Posterior vena cava (tissue), 2 donors: Measurements from ENCODE around the gene SCO1. TPM values are rescaled to one million over a fixed set of nuclear protein-coding genes. Genes with fewer than 3 reads are reported as not detected.

Experiments
- DNase-seq: peaks from one replicate; pipeline ENCODE4 v3.0.0-alpha.2; 2020; ENCODE audit warnings: low spot score
- intact Hi-C, 2 donors: fragments of 100-400 bp; cut with DNase I; formaldehyde crosslinking; loops; one replicate each; pipeline versions ENCODE4 v1.14.1 to v1.14.2; 2022 to 2023
- total RNA-seq, 2 donors: library from RNA; stranded (reverse); fragmentation: NEBNext Ultra II Directional; extraction: Animal tissue kit (Norgen Biotek cat#: 25700); gene quantifications; one replicate each; pipeline ENCODE4 v1.2.1, GENCODE V29; 2021
- donor health status: DM: yes; HTN: yes; CAD: no.
- donor health status: DM: yes; HTN: yes; CAD: no.

Gene SCO1
- total RNA-seq, 2 donors from 2014 or later = 21.7 to 25.8 TPM

DNA sequence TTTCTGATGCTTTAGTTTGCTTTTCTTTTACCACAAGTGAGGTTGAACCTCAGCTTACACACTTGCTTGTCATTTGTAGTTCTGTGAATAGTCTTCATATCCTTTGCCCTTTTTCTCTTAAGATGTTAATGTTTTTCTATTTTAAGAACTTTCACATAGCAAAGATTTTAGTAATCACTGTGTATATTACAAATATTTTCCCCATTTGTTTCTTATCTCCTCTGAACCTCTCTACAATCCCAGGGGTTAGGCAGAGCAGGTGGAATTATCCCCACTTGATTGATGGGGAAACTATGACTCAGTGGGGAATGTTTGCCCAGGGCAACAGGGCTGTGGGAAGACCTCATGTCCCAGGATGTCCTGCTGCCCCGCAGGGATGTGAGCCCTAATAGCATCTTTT, 28.6 kb downstream of the SCO1 start:
- DNase-seq = no peak
- intact Hi-C loops = no loop called here

DNA sequence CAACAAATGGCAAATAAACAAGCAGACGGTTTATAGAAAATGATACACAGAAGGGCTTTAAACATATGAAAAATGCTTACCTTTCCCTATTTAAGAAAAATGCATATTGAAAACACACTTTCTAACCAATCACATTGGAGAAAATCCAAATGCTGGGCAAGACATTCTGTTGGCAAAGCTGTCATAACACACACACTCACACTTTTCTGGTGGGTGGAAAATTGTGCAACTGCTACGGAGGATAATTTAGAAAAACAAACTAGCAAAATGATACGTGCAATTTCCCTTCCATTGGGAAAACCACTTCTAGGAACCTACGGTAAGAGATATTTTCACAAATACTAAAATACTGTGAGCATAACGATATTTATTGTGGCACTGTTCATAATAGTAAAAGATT, 30.4 kb downstream of the SCO1 start:
- intact Hi-C loops = no loop called here
- no peak for DNase-seq

DNA sequence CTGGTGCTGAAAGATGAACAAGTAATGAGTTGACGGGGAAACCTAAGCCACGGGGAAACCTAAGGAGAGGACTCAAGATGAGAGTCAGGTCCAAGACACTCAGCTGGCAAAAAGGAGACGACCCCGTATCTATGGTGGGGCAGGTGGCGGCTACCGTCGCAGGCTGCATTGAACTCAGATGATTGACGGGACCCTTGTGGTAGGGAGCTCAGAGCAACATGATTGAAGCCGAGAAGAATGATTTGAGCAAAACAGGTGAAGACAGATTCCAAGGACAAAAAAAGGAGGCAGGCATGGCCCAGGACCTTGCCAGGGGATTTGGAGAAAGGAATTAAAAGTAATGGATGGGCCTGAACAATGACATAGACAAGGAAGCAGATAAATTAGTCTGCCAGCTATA, 32.8 kb downstream of the SCO1 start:
- DNase-seq = no peak
- intact Hi-C loops = no loop called here

DNA sequence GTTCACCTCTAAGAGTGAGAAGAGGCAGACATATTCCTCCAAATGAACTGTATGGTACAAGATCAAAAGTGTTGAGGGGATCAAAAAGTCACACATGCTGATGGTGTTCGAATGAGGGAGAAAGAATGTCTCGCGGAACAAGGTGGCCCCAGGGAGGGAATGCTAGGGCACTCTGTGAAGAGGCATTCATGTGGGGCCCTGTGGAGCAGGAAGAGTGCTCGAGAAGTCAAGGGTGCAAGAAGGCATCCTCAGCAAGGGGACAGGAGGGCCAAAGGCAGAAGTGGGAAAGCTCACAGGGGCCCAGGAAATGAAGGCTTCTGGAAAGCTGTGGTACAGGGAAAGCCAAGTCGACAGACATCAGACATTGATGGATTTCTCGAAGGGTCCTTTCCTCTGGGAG, 34.1 kb downstream of the SCO1 start:
- intact Hi-C loops = no loop called here
- no peak for DNase-seq

DNA sequence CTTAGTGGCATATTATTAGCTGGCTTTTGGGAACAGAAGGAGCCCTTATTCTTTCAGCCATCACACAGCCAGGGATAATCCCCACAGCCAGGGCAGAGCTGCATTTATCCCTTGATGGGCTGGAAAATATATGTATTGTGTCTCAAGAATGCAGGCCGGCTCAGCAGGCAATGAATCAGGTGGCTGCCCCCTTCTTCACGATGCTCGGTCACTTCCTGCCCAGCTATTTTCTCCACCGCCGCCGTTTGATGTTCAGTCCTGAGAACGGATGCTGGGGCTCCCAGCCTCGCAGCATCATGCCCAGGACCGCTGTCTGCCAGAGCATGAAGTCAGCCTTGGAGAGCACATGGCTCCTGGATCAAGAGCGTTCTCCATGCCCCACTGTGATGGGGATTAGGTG, 35.9 kb downstream of the SCO1 start:
- DNase-seq = no peak
- intact Hi-C loops = no loop called here

DNA sequence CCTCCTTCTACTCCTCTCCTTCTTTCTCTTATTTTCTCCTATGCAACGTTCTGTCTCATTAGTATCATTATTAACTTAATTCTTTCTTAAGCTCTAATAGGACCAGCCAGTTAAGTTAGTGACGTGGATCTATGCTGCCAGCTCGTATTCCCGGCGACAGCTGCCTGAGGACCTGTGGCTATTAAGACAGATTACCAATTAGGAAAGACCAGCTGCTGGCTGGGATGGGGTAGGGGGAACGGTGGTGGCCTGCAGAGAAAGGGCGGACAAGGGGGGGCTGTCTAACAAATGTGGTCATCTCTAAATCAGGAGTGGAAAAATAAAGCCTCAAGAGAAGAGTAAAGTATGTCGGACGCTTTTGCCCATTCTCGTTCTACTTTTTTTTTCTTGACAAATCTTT, 39.5 kb downstream of the SCO1 start:
- no peak for DNase-seq
- intact Hi-C loops = no loop called here

DNA sequence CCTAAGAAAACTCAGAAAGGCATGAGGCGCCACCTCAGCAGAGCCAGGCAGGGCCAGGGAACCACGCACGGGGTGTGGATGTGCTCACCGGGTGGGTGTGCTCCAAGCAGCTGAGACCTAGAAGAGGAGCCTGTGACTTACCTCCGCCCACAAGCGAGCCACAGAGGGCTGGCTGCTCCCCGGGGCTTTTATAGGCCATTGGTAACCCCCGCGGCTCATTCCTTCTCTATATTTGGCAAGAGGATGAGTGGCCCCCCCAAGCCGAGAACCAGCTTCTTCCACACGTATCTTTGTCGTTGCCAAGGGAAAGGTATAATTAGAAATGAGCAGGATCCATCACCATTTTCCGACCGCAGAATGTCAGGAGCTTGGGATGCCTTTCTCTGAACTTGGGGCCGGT, 40.2 kb downstream of the SCO1 start, which contains the start of gene MYH3:
TSS of gene MYH3 (minus strand) at position 162 of the 400 bp plus-strand sequence. CDS start 2,245 bp downstream, outside the sequence.
- no peak for DNase-seq
- intact Hi-C loops = no loop called here

DNA sequence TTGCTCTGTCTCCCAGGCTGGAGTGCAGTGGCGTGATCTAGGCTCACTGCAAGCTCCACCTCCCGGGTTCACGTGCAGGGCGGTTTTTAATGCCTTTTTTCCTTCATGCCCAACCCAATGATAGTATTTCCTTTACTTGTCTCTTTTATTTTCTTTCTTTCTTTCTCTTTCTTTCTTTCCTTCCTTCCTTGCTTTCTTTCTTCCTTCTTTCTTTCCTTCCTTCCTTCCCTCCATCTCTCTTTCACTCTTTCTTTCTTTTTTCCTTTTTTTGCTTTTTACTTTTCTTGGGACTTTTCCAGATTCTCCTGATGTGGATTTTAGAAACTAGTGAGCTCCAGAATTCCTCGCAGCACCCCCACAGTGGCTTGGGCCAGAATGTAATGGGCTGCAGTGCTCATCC, 43.3 kb downstream of the SCO1 start:
- DNase-seq = no peak
- intact Hi-C loops = no loop called here

DNA sequence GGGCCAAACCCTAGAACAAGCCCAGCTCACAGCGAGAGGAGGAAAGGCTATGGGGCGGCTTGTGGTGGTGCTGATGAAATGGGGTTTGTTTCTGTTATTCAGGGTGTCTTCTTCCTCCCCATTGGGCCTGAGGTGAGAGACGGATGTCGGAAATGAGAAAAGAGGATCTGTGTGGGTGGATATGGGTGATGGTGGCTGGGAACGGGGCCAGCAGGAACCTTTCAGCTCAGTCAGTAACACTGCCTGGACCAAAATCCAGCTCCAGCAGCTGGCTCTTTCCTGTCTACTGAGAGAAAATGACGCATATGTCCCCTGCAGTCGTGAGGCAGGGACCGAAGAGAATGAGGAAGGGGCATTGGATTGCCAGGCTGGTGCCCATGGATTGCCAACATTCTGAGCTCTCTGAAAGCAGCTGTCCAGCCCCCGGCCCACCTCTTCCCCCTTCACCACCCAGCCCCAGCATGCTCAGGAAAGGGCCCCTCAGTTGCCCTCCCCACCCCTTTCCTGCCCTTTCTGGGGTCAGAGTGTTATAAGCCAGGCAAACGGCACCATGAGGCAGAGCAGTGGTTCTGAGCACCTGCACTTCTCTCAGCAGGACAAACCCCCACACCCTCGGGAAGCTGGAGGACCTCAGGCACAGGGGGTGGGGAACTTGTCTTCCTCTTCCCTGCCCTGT, 44.2 kb downstream of the SCO1 start:
- DNase-seq = no peak
- intact Hi-C loops = no loop called here

DNA sequence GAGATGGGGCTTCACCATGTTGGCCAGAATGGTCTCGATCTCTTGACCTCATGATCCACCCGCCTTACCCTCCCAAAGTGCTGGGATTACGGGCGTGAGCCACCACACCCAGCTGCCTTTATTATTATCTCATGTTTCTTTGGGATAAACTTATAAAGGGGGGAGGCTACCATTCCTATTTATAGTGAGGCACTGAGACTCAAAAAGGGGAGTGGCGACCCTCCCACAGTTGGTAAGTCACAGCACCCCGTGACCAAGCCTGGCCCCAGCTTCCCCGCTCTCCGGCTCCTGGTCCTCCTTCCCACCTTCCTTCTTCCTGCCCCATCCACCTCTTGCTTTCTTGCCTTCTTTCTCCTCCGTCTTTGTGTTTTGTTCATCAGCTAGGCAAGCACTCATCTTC, 45.4 kb downstream of the SCO1 start:
- no peak for DNase-seq
- intact Hi-C loops = no loop called here

DNA sequence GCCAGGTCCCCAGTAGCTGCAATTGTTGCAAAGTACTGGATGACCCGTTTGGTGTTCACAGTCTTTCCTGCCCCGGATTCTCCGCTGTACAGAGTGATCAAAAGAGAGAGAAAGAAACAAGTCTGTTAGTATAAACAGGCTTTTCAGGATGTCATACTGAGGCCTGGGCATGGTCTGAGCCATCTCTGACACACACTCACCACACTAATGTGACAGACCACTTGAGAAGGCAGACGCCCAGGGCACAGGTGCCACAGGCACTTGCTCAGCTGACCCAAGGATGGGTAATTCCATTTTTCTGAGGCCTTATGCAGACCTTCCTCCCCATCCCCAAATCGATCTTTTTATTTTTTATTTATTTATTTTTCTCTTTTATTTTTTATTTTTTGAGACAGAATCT, 47.7 kb downstream of the SCO1 start:
- intact Hi-C loops = loop anchor here in 1 of 2 donors (5.0 to 10.0 kb wide), 2 partner anchors 45 to 193 kb away; partner anchors contain the start of genes ADPRM and SCO1
- DNase-seq = no peak

DNA sequence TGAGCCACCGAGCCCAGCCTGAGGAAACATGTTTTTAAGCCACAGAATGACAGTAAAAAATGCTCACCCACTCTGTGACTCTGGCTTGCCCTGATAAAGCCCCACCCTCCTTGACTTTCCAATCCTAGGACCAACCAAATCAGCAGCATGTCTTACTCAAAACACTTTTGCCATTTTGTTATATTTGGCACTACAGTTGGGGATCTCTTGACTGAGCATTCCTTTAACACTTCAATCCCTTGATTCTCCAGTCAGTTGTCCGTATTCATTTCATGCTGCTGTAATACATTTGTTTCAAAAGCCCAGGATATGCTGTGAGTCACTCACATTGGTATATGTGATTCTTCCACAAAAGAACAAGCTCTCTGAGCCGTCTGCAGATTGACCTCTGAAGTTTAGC, 48.4 kb downstream of the SCO1 start:
- DNase-seq = no peak
- intact Hi-C loops = loop anchor here in 1 of 2 donors (5.0 to 10.0 kb wide), 2 partner anchors 46 to 193 kb away; partner anchors contain the start of genes ADPRM and SCO1

DNA sequence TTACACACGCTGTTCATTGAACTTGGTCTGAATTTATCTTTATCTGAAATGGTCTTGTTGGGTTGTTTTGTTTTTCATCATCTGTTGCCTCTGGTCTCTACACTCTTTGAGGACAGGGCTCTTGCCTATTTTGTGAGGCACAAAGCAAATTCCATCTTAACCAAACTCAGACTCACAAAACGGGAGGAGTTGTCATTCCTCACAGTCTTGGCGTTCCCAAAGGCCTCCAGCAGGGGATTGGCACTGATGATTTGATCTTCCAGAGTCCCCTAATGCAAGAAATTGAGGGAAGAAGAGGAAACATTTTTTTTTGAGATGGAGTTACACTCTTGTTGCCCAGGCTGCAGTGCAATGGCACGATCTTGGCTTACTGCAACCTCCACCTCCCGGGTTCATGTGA, 49.0 kb downstream of the SCO1 start:
- intact Hi-C loops = loop anchor here in 1 of 2 donors (5.0 to 10.0 kb wide), 2 partner anchors 46 to 194 kb away; partner anchors contain the start of genes ADPRM and SCO1
- DNase-seq = no peak

DNA sequence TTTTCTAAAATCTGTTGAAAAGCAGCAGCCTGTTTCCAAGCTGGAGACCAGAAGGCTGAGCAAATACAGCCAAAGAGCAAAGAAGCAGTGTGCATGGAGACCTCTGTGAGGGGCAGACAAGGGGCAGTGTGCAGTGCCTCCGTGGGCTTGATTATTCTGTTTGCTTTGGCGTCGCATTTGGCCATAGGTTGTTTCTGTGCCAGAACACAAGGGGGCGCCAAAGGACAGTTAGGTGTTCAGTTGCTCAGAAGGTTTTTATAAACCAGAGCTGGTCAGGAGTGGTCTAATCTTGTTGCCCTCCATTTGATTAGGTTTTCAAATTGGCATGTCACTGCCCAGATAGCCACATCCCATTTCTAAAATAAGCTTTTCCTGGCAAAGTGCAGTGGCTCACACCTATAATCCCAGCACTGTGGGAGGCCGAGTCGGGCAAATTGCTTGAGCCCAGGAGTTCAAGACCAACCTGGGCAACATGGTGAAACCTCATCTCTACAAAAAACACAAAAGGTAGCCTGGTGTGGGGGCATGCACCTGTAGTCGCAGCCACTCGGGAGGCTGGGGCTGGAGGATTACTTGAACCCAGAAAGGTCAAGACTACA, 50.8 kb downstream of the SCO1 start:
- peak; percentile 87 for DNase-seq
- intact Hi-C loops = loop anchor here in 1 of 2 donors (5.0 to 10.0 kb wide), 2 partner anchors 48 to 196 kb away; partner anchors contain the start of genes ADPRM and SCO1

DNA sequence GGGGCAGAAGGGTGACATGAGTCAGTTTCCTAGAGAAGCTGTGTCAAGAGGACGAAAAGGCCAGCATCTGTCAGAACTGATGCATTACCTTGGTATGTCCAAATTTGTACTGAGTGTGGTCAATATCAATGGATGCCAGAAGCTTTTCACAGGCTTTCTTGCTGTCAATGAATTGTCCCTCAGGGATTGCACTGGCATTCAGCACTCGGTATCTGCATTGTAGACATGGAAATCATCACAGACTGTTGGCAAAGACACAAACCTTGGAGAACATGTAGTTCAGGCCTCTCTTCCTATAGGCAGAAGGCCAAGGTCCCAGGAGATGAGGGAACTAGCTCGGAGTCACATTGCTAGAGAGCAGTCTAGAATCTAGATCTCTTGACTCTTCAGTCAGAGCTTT, 56.9 kb downstream of the SCO1 start:
- no peak for DNase-seq
- intact Hi-C loops = loop anchor here in 1 of 2 donors (10.0 kb wide), 1 partner anchor 54 kb away; the partner anchor contains the start of genes ADPRM and SCO1

DNA sequence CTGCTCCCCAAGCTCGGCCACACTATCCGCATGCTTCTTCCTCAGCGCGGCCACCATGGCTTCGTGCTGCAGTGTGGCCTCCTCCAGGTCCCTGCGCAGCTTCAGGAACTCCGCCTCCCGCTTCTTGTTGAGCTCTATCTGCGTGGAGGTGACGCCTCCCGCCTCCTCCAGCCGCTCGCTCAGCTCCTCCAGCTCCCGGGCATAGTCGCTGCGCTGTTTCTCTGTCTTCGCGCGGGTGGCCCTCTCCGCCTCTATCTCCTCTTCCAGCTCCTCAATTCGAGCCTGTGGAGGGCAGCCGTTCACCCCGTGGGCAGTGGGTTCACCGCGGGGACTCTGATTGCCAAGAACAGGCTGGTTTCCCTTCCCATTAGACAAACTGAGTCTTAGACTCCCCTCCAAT, 59.2 kb downstream of the SCO1 start:
- no peak for DNase-seq
- intact Hi-C loops = no loop called here

DNA sequence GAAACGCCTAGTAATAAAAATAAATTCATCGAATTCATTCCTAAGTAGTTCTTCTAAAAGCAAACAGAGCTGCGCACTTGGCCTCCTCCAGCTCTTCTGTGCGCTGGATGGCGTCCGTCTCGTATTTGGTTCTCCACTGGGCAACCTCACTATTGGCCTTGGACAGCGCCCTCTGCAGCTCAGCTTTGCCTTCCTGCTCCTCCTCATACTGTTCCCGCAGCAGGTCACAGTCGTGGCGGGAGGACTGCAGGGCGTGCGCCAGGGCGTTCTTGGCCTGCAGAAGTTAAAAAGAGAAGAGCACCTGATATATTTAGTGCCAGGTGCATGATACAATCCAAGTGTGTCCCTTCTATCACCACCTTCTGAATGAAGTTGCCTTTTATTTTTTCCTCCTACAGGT, 62.0 kb downstream of the SCO1 start:
- peak; percentile 48 for DNase-seq
- intact Hi-C loops = no loop called here

DNA sequence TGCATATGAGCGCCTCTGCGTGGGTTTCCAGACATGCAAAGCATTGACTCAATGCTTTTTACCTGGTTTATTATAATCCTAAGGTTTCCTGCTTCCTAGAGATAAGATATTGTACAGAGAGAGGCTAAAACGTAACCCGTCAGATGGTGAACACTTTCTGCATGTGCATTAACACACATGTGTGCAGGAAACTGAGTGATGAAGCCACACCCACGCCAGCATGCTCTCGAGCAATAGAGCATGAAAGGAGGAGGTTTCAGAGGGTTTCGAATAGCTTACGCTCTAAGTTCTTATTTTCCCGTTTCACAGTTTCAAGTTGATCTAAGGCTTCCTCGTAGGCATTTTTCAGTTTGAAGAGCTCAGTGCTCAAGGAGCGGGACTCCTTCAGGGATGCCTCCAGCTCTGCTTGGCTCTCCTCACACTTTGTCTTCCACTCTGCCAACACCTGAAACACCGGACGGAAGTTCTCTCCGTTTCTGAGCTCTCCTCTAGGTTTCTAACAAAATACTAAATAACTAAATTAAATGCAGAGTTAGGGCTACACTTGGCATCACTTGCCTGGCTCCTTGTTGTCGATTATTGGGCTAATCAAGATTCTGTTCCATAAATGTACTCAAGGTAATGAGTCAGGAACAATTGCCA, 63.5 kb downstream of the SCO1 start:
- DNase-seq = no peak
- intact Hi-C loops = no loop called here

DNA sequence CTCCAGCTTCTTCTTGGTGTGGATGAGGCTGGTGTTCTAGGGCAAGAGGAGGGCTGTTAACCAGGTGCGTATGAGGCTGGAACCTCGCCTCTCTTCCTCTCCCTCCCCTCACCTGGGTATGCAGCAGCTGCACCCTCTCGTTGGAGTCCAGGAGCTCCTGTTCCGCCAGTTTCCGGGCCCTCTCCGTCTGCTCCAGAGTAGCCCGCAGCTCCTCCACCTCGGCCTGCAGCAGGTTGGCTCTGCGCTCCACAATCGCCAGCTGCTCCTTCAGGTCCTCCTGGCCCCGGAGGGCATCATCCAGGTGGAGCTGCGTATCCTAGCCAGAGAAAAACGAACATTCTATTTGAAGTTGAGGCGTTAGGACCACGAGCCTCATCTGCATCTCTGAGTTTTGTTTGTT, 65.6 kb downstream of the SCO1 start:
- intact Hi-C loops = no loop called here
- DNase-seq = no peak

DNA sequence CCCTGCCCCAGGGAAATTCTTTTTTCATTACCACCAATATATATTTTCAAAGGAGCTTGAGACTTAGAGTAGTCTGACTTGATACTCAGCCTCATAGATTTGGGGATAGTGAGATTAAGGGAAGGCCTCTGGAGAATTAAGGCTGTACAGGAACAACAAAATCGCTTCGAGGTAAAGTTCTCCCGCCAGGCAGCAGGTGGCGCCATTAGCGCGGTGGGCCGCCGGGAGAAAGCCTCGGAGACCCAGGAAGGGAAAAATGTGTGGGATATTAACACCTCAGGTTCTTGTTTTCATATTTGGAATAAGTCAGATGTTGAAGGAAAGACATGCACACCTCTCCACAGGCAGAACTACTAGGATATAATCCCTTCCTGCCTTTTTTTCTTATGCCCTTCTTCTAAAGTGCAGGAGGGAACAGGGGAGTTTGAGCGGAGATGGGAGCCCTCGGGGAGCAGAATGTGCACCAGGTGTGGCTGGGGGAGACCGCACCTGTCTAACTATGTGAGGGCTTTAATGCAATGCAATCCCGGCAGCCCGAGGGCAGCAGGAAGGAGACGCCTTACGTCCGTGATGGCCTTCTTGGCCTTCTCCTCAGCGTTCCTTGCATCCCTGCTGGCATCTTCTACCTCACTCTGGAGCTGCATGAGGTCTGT, 66.2 kb downstream of the SCO1 start:
- DNase-seq = no peak
- intact Hi-C loops = no loop called here
